HG03066 (cell line): Measurements from ENCODE around the gene CARMIL3.
"Not testable (repeated sequence)": the region's sequence is repeated elsewhere in the genome, so short reads cannot be mapped to it uniquely, and the experiment has no call there.

ENCODE experiments used
- ATAC-seq: cut with Tn5 transposase; IDR thresholded peaks from one replicate; pipeline ENCODE4 v1.9.1; 2021; ENCODE audit warnings: low read depth; ENCODE audit not compliant: unreplicated experiment

CARMIL3 gene, protein sequence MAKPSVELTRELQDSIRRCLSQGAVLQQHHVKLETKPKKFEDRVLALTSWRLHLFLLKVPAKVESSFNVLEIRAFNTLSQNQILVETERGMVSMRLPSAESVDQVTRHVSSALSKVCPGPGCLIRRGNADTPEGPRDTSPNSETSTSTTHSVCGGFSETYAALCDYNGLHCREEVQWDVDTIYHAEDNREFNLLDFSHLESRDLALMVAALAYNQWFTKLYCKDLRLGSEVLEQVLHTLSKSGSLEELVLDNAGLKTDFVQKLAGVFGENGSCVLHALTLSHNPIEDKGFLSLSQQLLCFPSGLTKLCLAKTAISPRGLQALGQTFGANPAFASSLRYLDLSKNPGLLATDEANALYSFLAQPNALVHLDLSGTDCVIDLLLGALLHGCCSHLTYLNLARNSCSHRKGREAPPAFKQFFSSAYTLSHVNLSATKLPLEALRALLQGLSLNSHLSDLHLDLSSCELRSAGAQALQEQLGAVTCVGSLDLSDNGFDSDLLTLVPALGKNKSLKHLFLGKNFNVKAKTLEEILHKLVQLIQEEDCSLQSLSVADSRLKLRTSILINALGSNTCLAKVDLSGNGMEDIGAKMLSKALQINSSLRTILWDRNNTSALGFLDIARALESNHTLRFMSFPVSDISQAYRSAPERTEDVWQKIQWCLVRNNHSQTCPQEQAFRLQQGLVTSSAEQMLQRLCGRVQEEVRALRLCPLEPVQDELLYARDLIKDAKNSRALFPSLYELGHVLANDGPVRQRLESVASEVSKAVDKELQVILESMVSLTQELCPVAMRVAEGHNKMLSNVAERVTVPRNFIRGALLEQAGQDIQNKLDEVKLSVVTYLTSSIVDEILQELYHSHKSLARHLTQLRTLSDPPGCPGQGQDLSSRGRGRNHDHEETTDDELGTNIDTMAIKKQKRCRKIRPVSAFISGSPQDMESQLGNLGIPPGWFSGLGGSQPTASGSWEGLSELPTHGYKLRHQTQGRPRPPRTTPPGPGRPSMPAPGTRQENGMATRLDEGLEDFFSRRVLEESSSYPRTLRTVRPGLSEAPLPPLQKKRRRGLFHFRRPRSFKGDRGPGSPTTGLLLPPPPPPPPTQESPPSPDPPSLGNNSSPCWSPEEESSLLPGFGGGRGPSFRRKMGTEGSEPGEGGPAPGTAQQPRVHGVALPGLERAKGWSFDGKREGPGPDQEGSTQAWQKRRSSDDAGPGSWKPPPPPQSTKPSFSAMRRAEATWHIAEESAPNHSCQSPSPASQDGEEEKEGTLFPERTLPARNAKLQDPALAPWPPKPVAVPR (N-terminal part only)

DNA sequence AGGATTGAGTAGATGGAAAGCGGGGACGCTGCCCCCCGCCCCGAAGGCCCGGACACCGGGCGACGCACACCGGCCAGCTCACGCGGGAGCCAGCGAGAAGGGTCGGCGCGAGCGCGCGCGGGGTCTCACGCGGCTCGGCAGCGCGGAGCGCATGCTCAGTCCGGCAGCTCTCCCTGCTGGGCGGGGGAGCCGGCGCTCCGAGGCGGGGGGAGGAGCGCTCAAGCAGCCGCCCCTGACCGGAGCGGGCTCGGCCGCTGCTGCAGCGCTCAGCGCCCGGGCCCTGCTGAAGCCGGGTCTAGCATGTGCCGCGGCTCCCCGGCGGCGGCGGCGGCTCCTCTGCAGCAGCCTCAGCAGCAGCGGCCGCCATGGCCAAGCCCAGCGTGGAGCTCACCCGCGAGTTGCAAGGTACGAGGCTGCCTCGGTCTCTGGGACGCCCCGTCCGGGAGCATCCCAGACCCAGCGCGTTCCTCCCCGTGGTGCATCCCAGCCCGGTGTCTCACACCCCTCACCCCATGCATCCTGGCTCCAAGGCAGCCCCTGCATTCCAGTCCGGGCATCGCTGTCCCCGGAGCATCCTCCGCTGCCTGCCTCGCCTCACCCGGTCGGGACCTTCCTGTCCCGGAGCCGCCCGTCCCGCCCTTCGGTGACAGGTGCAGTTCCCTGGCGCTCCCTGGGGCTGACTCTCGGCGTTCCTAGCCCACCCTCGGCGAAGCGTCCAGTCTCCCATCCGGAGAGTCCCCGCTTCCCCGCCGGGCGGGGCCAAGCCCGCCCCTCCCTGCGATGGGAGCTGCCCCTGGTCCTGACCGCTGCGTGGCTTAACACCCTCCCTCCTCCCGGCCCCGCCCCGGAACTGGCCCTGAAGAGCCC, at the start of gene CARMIL3:
TSS of gene CARMIL3 (plus strand) at position 221 of the 867 bp plus-strand sequence. CDS start at position 366, 145 bp downstream.
- ATAC-seq = peak; percentile 47

DNA sequence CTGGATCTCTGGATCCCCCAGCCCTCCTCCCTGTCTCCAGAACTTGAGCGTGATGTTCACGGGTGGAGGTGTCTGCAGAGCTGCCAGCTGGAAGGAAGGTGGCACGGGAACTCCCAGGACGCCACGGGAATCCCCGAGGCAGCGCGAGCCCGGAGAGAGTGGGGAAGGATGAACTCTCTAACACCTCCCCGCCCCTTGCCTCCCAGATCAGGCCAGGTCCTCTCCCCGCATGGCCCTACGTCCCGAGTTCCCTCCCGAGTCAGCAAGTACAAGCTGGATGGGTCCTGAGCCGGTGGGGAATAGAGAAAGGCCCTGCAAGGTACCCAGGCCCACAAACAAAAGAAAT, 45.4 kb upstream of the CARMIL3 start:
- not testable (repeated sequence) for ATAC-seq

DNA sequence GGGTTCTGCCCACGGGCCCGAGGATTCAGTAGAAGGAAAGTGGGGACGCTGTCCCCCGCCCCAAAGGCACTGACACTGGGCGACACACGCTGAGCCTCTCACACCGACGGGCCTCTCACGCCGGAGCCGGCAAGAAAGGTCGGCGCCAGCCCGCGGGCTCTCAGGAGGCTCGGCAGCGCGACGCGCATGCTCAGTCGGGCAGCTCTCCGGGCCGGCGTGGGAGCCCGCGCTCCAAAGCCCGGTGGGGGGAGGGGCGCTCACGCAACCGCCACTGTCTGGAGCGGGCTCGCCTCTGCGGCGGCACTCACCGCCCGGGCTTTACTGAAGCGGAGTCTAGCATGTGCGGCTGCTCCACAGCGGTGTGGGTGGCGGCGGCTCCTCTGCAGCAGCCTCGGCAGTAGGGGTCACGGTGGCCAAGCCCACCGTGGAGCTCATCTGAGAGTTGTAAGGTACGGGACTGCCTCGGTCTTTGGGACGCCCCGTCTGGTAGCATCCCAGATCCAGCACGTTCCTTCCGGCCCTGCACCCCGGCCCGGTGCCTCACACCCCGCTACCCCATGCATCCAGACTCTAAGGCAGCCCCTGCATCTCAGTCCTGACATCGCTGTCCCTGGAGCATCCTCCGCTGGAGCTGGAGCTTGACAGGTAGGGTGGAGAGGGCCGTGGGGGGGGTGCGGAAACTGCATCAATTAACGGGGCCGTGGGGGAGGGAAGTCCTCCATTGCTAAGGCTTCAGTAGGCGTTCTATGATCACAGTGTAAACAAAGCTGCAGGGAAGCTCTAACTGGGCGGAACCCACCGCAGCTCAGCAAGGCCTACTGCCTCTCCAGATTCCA, 44.8 kb upstream of the CARMIL3 start:
- ATAC-seq = not testable (repeated sequence)

DNA sequence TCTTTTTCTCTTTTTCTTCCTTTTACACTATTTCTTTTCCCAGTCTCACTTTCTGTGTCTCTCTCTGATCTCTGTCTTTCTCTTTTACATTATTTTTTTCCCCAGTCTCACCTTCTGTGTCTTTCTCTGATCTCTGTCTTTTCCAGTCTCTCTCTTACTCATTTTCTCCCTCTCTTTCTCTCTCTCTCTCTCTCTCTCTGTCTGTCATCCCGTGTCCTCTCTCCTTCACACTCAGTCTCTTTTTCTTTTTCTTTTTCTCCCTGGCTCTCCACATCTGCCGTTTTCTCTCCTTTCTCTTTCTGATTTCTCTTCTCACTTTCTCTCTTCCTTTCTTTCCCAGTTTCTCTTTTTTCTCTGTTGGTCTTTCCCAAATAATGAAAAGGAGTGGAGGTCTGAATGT, 40.8 kb upstream of the CARMIL3 start:
- ATAC-seq = no peak

DNA sequence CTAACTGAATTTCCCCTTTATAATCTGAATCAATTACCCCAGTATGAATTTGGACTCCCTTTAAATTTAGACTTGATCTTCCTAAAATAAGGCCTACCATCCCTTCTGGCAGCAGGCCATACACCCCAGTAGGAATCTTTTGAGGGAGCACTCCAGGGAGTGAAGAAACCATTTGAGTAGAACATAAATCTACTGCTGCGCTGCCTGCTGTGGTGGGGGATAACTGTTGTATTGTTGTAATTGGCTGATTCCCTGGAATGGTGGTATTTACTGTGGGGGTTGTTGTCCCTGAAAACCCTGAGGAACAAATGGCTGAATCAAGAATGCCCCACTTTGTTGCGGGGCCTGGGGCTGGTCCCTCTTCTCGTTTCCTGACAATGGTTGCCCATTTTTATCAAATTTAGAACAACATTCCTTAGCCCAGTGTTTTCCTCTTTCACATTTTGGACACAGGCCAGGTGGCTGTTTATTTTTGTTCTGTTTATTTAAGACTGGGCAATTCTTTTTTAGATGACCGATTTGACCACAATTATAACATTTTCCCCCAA, 39.0 kb upstream of the CARMIL3 start:
- not testable (repeated sequence) for ATAC-seq

DNA sequence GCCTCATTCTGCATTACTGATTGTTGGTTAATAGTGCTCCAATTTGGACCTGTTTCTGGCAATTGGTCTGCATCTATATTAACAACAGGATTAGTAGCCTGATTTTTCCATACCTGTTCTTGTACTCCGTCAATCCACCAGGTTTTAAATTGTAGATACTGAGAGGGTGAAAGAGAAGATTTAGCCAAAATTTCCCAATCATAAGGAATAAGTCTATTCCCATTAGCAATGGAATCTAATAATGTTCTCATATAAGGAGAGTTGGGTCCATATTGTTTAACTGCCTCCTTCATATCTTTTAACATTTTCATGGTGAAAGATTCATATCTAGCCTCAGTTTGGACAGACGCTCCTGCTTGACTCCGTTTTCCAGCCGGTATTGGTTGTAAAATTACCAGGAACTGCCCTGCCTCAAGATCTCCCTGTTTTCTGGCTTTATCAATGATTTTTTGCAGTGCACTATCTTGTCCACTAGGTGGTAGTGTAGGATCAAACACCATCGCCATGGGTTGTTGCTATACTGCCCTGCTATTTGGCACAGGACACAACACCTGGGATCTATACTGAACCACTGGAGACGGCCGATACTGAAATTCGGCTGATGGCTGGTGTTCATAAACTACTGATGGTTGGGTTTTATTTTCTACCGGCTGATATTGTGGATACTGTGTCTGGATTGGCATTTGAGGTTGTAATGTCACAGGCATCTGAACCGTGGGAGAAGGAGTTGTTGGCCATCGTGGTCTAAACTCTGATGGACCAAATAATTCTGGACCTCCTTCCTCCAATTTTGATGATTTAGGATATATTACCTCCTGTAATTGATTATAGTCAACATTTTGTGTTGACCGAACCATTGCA, 37.9 kb upstream of the CARMIL3 start:
- ATAC-seq = no peak

DNA sequence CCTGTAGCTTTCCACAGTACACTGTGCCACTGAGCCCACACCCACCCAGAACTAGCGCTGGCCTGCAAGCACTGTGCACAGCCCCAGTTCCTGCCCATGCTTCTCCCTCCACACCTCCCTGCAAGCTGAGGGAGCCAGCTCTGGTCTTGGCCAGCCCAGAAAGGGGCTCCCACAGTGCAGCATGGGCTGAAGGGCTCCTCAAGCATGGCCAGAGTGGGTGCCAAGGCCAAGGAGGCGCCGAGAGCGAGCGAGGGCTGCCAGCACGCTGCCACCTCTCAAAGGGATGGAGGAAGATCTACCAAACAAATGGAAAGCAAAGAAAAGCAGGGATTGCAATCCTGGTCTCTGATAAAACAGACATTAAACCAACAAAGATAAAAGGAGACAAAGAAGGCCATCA, 36.1 kb upstream of the CARMIL3 start:
- ATAC-seq = not testable (repeated sequence)

DNA sequence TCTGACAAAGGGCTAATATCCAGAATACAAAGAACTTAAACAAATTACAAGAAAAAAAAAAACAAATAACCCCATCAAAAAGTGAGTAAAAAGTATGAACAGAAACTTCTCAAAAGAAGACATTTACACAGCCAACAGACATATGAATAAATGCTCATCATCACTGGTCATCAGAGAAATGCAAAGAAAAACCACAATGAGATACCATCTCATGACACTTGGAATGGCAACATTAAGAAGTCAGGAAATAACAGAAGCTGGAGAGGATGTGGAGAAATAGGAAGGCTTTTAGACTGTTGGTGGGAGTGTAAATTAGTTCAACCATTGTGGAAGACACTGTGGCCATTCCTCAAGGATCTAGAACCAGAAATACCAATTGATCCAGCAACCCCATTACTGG, 32.8 kb upstream of the CARMIL3 start:
- ATAC-seq = not testable (repeated sequence)

DNA sequence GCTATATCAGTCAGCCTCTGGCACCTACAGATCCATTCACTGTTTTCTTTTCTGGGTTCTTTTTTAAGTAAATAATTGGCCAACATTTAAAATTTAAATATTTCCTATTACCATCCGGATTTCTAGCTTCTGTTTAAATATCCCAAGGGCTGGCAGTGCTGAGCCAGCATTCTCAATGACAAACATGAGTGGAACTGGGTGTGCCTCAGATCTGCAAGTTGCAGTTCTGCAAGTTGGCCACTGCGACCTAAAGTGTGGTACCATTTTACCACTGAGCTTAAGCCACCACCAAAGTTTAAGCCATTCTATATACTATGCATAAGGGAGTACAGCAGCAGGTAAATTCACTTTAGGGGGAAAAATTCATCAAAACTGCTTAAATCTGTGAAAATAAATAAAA, 31.9 kb upstream of the CARMIL3 start:
- ATAC-seq = not testable (repeated sequence)

DNA sequence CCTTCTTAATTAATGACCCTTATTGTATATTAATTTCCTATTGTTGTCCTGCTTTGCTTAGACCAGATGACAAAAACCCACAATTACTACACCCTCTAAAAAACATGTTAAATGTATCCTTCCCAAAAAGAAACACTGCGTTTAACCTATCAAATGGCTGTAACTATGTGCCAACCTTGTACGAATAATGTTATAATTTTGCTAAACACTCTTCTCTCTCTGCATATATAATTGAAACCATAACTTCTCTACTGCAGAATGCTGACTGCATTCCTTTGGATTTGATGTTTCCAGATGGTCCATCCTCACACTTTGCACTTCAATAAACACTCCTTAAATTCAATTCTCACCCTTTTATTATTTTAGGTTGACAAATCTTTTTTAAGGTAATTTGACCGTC, 31.3 kb upstream of the CARMIL3 start:
- not testable (repeated sequence) for ATAC-seq

DNA sequence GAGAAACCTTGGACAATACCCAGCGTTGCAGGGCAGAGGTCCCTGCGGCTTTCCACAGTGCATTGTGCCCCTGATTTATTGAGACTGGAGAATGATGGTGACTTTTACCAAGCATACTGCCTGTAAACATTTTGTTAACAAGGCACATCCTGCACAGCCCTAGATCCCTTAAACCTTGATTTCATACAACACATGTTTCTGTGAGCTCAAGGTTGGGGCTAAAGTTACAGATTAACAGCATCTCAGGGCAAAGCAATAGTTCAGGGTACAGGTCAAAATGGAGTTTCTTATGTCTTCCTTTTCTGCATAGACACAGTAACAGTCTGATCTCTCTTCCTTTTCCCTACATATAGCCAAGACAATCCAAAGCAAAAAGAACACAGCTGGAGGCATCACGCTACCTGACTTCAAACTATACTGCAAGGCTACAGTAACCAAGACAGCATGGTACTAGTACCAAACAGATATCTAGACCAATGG, 26.8 kb upstream of the CARMIL3 start:
- not testable (repeated sequence) for ATAC-seq

DNA sequence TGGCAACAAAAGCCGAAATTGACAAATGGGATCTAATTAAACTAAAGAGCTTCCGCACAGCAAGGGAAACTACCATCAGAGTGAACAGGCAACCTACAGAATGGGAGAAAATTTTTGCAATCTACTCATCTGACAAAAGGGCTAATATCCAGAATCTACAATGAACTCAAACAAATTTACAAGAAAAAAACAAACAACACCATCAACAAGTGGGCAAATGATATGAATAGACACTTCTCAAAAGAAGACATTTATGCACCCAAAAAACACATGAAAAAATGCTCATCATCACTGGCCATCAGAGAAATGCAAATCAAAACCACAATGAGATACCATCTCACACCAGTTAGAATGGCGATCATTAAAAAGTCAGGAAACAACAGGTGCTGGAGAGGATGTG, 22.1 kb upstream of the CARMIL3 start:
- not testable (repeated sequence) for ATAC-seq

DNA sequence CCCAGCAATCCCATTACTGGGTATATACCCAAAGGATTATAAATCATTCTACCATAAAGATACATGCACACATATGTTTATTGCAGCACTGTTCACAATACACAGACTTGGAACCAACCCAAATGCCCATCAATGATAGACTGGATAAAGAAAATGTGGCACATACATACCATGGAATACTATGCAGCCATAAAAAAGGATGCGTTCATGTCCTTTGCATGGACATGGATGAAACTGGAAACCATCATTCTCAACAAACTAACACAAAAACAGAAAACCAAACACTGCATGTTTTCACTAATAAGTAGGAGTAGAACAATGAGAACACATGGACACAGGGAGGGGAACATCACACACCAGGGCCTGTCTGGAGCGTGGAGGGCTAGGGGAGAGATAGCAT, 20.5 kb upstream of the CARMIL3 start:
- not testable (repeated sequence) for ATAC-seq

DNA sequence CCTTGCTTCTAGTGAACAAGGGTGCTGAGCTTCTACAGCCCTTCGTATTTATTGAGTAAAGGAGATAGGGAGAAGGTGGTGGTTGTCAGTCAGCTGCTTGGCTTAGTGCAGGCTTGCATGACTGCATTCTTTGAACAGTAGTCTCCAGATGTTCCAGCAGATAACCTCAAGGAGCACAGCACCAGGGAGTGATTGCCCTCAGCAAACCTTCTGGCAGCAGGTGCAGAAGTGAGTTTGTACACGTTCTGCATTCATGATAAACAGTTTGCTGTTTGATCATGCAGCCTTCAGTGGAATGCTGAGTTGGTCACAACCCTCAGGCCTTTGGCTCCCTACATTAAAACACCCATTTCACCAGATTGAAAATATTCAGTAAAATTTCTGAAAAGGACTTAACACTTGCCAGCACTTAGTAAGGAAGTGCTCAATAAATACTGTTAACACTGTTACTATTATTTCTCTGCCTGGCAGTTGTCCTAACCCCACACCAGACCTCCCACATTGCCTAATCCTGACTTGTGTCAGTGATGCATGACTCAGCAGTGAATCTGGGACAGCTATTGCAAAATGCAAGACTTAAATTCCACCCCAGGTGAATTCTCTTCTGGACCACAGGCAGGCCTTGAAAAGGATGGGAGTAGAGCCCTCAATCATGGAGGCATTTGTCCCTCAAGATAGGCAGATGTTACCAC, 18.9 kb upstream of the CARMIL3 start:
- ATAC-seq = no peak

DNA sequence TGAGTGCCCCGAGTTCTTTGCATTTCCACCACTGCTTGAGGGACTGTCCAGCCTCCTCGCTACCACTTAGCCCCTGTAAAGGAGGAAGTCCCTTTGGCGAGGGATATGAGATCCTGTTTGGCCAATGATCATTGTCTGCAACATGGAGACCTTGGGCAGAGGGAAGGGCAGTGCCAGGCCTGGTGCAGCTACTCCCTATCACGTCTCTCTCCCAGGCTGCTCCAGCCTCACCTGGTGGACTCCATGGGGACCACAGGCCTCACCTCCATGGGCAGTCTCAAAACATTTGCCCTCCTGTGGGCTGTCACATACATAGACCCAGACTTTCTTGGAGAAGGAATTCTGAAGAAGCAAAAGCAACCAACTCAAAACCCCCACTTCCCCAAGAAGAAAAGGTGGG, 16.0 kb upstream of the CARMIL3 start:
- not testable (repeated sequence) for ATAC-seq

DNA sequence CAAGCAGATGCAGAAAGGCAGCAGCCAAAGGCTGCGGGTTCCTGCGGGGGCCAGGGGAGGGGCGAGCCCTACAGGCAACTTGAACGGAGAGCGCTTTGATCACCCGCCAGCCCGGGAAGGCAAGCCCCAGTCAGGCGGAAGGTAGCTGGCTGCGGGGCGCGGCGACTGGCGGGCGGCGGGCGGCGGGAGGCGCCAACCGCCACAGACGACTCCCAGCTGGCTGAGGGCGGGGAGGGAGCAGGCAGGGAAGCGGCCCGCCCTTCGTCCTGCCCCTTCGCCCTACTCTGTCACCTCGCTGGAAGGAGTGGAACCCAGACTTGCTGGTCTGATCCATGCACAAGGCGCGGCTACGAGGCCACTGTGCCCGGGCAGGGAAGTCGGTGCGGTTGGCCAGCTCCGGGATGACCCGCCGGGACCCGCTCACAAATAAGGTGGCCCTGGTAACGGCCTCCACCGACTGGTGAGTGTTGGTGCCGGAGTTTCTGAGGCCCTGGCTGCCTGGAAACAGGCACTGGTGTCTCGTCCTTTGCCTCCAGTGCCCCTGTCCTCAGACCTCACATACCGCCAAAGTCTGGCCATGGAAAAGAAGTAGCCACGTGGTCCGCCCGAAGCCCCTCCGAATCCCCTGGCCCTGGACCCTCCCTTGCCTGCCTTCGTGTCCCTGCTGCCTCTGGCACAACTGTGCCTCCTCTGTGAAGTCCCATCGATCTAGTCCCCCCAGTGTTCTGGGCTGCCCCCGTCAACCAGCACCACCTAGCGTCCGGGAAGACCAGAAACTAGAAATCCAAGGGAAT, 15.4 kb upstream of the CARMIL3 start:
- ATAC-seq = peak; percentile 78
